Measurements from ENCODE around the gene SLC24A3. TPM values are rescaled to one million over a fixed set of nuclear protein-coding genes. Genes with fewer than 3 reads are reported as not detected.

SLC24A3 gene
- total RNA-seq, 1 donor from 2014 or later = 0.21 TPM

- no peaks in the 10 kb centered on the region for H3K36me3 Mint-ChIP-seq
- no peaks in the 10 kb centered on the region for H3K27me3 ChIP-seq
- H3K4me3 ChIP-seq = no peak overlapping the region
- no peak overlapping the region for H3K27ac Mint-ChIP-seq
- peaks cover 2% of the 10 kb centered on the region for H3K27me3 Mint-ChIP-seq (ENCODE audit: insufficient read depth, low read depth)
- TF ChIP-seq EZH2 (IDR thresholded peaks at IDR 0.05) = no peak
- TF ChIP-seq EZH2phosphoT487 (IDR thresholded peaks at IDR 0.05) = no peak
- DNase-seq (ENCODE audit: low spot score) = no peak
- H3K27ac ChIP-seq = no peak overlapping the region
- no peaks in the 10 kb centered on the region for H4K20me1 ChIP-seq (ENCODE audit: low read depth)
- no peak overlapping the region for H3K4me3 Mint-ChIP-seq
- H3F3A ChIP-seq (ENCODE audit: low read depth) = no peaks in the 10 kb centered on the region
- no peak overlapping the region for H2AFZ ChIP-seq (replicated peaks)
- no peak overlapping the region for H3K4me2 ChIP-seq
- no peaks in the 10 kb centered on the region for H3K4me1 ChIP-seq
- no peaks in the 10 kb centered on the region for H3K36me3 ChIP-seq
- H3K9me3 Mint-ChIP-seq = no peaks in the 10 kb centered on the region
- H3K9me3 ChIP-seq (ENCODE audit: low read depth) = no peaks in the 10 kb centered on the region
- peaks cover 2% of the 10 kb centered on the region for H3K4me1 Mint-ChIP-seq
- no peaks in the 10 kb centered on the region for H3K79me2 ChIP-seq (ENCODE audit: low read depth)
- H3K9ac ChIP-seq = no peak overlapping the region
These were observed 442.5 kb downstream of the SLC24A3 start for GRCh38 chr20:19654921-19655320.

GRCh38 chr20:19658137-19658536, 445.7 kb downstream of the SLC24A3 start:
- DNase-seq (ENCODE audit: low spot score) = no peak
- Histone ChIP-seq H3K9ac (no peak overlapping the region), H4K20me1 (ENCODE audit: low read depth) (no peaks in the 10 kb centered on the region), H3K27me3 (no peaks in the 10 kb centered on the region), H3K9me3 (ENCODE audit: low read depth) (no peaks in the 10 kb centered on the region), H3K4me1 (no peaks in the 10 kb centered on the region), H3K36me3 (no peaks in the 10 kb centered on the region), H3K4me2 (no peak overlapping the region), H3K4me3 (no peak overlapping the region), H3F3A (ENCODE audit: low read depth) (no peaks in the 10 kb centered on the region), H3K79me2 (ENCODE audit: low read depth) (no peaks in the 10 kb centered on the region), H2AFZ (replicated peaks) (no peak overlapping the region), H3K27ac (no peak overlapping the region)
- no peak overlapping the region for H3K27ac Mint-ChIP-seq
- H3K9me3 Mint-ChIP-seq = no peaks in the 10 kb centered on the region
- H3K4me3 Mint-ChIP-seq = no peak overlapping the region
- peaks cover 17% of the 10 kb centered on the region for H3K4me1 Mint-ChIP-seq
- no peaks in the 10 kb centered on the region for H3K36me3 Mint-ChIP-seq
- H3K27me3 Mint-ChIP-seq (ENCODE audit: insufficient read depth, low read depth) = peaks cover 4% of the 10 kb centered on the region
- no peak for TF ChIP-seq EZH2phosphoT487 (IDR thresholded peaks at IDR 0.05)
- no peak for TF ChIP-seq EZH2 (IDR thresholded peaks at IDR 0.05)
- TF ChIP-seq, protein P1, sequence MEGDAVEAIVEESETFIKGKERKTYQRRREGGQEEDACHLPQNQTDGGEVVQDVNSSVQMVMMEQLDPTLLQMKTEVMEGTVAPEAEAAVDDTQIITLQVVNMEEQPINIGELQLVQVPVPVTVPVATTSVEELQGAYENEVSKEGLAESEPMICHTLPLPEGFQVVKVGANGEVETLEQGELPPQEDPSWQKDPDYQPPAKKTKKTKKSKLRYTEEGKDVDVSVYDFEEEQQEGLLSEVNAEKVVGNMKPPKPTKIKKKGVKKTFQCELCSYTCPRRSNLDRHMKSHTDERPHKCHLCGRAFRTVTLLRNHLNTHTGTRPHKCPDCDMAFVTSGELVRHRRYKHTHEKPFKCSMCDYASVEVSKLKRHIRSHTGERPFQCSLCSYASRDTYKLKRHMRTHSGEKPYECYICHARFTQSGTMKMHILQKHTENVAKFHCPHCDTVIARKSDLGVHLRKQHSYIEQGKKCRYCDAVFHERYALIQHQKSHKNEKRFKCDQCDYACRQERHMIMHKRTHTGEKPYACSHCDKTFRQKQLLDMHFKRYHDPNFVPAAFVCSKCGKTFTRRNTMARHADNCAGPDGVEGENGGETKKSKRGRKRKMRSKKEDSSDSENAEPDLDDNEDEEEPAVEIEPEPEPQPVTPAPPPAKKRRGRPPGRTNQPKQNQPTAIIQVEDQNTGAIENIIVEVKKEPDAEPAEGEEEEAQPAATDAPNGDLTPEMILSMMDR (IDR thresholded peaks at IDR 0.05) = no peak

DNA sequence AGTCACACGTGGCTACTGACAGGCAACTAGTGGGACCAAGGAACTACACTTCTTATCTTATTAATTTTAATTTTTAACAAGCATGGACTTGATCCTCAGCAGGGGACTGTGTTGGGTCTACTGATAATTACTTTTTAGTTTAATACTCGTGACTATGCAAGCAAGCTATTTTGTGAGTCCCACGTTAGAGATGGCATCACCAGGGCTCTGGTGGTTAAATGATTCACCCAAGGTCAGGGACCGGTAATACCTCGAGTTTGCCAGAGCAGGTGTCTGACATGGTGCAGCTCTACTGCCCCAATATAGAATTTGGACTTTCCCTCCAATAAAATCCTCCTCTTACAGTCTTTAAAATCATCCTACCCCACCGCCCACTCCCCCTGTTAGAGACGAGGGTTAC, 447.0 kb downstream of the SLC24A3 start:
- Histone ChIP-seq H3K9ac (no peak overlapping the region), H3K4me3 (no peak overlapping the region), H4K20me1 (ENCODE audit: low read depth) (no peaks in the 10 kb centered on the region), H3K36me3 (no peaks in the 10 kb centered on the region), H3K27ac (no peak overlapping the region), H3K4me1 (no peaks in the 10 kb centered on the region), H3K79me2 (ENCODE audit: low read depth) (no peaks in the 10 kb centered on the region), H3F3A (ENCODE audit: low read depth) (no peaks in the 10 kb centered on the region), H3K27me3 (peaks cover 6% of the 10 kb centered on the region), H3K9me3 (ENCODE audit: low read depth) (no peaks in the 10 kb centered on the region), H2AFZ (replicated peaks) (no peak overlapping the region), H3K4me2 (no peak overlapping the region)
- no peak overlapping the region for H3K4me3 Mint-ChIP-seq
- peaks cover 3% of the 10 kb centered on the region for H3K27me3 Mint-ChIP-seq (ENCODE audit: insufficient read depth, low read depth)
- no peak overlapping the region for H3K27ac Mint-ChIP-seq
- TF ChIP-seq, protein P1 (IDR thresholded peaks at IDR 0.05) = no peak
- no peaks in the 10 kb centered on the region for H3K36me3 Mint-ChIP-seq
- no peaks in the 10 kb centered on the region for H3K9me3 Mint-ChIP-seq
- no peak for DNase-seq (ENCODE audit: low spot score)
- peaks cover 15% of the 10 kb centered on the region for H3K4me1 Mint-ChIP-seq

GRCh38 chr20:19660808-19661378, 448.5 kb downstream of the SLC24A3 start:
- no peaks in the 10 kb centered on the region for H3K36me3 Mint-ChIP-seq

More at GRCh38 chr20:19660808-19661378, 448.5 kb downstream of the SLC24A3 start:
- no peak overlapping the region for H3K9ac ChIP-seq
- H3K4me2 ChIP-seq = no peak overlapping the region
- Mint-ChIP-seq H3K27me3 (ENCODE audit: insufficient read depth, low read depth) (peaks cover 3% of the 10 kb centered on the region), H3K4me3 (no peak overlapping the region), H3K27ac (no peak overlapping the region), H3K4me1 (peaks cover 18% of the 10 kb centered on the region), H3K9me3 (no peaks in the 10 kb centered on the region)
- H3K36me3 ChIP-seq = no peaks in the 10 kb centered on the region
- H3K4me3 ChIP-seq = no peak overlapping the region
- H3F3A ChIP-seq (ENCODE audit: low read depth) = no peaks in the 10 kb centered on the region
- H3K9me3 ChIP-seq (ENCODE audit: low read depth) = no peaks in the 10 kb centered on the region
- H3K79me2 ChIP-seq (ENCODE audit: low read depth) = no peaks in the 10 kb centered on the region
- no peak overlapping the region for H3K27ac ChIP-seq
- H3K4me1 ChIP-seq = no peaks in the 10 kb centered on the region
- H2AFZ ChIP-seq (replicated peaks) = no peak overlapping the region
- DNase-seq (ENCODE audit: low spot score) = no peak
- TF ChIP-seq EZH2 (IDR thresholded peaks at IDR 0.05) = no peak
- TF ChIP-seq, protein P1 (IDR thresholded peaks at IDR 0.05) = no peak
- peaks cover 6% of the 10 kb centered on the region for H3K27me3 ChIP-seq
- no peaks in the 10 kb centered on the region for H4K20me1 ChIP-seq (ENCODE audit: low read depth)
